AG04450 (cell line): ENCODE measurements around the gene SLC32A1. TPM values are rescaled to one million over a fixed set of nuclear protein-coding genes. Genes with fewer than 3 reads are reported as not detected.

Experiments
- CTCF ChIA-PET: fragments of 300-600, 350-600 bp; formaldehyde crosslinking; extraction: SDS; loops from one replicate; lab custom pipeline; 2022; ENCODE audit warnings: antibody characterized with exemption, inconsistent platforms; lab: Charles Lee
- POLR2A ChIA-PET: fragments of 350-600 bp; formaldehyde crosslinking; extraction: SDS; loops from one replicate; lab custom pipeline; 2021; ENCODE audit warnings: antibody characterized with exemption, inconsistent platforms; lab: Yijun Ruan, JAX
- DNase-seq: peaks from one replicate; pipeline ENCODE4 v3.0.0-alpha.2; 2011; ENCODE audit warnings: low read depth, low spot score
- H3K27ac ChIP-seq: one replicate; pipeline ENCODE4 v1.5.1; 2012; ENCODE audit warnings: low read depth, low read length, control low read depth
- H3K27me3 ChIP-seq: one replicate; pipeline ENCODE4 v1.6.0; 2012; ENCODE audit warnings: low read length; ENCODE audit not compliant: control insufficient read depth, insufficient read depth
- H3K4me3 ChIP-seq: 2 replicates; pipeline ENCODE4 v1.5.1; 2011; ENCODE audit warnings: mild to moderate bottlenecking, low read depth, low read length, control low read depth
- H3K9me3 ChIP-seq: 2 replicates; pipeline ENCODE4 v1.5.1; 2012; ENCODE audit warnings: low read length; ENCODE audit not compliant: control insufficient read depth, insufficient read depth
- polyA plus RNA-seq: library from polyadenylated mRNA; depleted of rRNA; stranded (reverse); fragments of >200 nt; gene quantifications from 2 replicates; pipeline ENCODE4 v1.2.3, GENCODE V29; 2011
- TF ChIP-seq, protein P1 (sequence below): IDR thresholded peaks from 2 replicates; pipeline ENCODE4 v1.5.1; 2011; ENCODE audit warnings: low read depth, low read length, control low read depth, inconsistent platforms

Gene SLC32A1
- polyA plus RNA-seq, 1 experiment = not detected

DNA sequence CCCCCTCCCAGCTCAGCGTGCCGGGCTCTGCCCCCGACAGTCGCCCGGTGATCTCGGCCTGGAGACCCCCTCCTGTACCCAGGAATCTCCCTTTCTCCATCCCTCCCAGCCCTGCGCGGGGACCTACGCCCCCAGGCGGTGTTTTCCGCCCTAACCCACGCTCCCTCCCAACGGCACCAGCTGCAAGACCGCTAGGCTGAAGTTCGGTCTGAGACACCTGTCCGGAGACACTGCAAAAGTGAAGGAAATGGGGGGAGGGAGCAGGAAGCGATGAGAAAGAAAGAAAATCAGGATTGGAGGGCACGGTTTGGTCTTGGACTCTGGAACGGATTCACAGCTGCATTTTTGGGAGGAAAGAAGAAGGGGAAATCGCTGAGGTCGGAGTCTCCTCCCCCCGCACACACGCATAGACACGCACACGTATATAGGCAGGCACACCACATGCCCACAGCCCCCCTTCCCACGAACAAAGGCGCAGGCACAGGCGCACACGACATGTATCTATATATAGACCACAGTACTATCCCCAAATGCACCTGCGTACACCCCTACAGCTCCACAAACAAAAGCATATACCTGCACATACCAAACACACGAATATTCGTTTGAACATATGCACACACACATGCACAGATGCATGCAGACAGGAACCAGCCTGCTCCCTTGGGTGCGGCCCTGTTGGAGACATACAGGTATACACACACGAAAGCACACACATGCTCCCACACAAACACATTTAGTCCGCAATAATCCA, 1.0 kb downstream of the SLC32A1 start:
- POLR2A ChIA-PET = interaction anchor here (0.6 kb wide), 1 partner anchor 203 kb away, joined by 6 read pairs; no protein-coding TSS in a partner anchor
- H3K27me3 ChIP-seq = peaks cover 93% of the 10 kb centered on the region
- H3K4me3 ChIP-seq = no peak overlapping the region
- peaks cover 29% of the 10 kb centered on the region; the same call in 1 of the 2 replicates for H3K9me3 ChIP-seq
- CTCF ChIA-PET = interaction anchor here (0.6 to 1.1 kb wide), 4 partner anchors 26 to 159 kb away, joined by 3 read pairs; no protein-coding TSS in a partner anchor
- DNase-seq = no peak
- H3K27ac ChIP-seq = no peak overlapping the region
- TF ChIP-seq, protein P1, sequence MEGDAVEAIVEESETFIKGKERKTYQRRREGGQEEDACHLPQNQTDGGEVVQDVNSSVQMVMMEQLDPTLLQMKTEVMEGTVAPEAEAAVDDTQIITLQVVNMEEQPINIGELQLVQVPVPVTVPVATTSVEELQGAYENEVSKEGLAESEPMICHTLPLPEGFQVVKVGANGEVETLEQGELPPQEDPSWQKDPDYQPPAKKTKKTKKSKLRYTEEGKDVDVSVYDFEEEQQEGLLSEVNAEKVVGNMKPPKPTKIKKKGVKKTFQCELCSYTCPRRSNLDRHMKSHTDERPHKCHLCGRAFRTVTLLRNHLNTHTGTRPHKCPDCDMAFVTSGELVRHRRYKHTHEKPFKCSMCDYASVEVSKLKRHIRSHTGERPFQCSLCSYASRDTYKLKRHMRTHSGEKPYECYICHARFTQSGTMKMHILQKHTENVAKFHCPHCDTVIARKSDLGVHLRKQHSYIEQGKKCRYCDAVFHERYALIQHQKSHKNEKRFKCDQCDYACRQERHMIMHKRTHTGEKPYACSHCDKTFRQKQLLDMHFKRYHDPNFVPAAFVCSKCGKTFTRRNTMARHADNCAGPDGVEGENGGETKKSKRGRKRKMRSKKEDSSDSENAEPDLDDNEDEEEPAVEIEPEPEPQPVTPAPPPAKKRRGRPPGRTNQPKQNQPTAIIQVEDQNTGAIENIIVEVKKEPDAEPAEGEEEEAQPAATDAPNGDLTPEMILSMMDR = no peak

DNA sequence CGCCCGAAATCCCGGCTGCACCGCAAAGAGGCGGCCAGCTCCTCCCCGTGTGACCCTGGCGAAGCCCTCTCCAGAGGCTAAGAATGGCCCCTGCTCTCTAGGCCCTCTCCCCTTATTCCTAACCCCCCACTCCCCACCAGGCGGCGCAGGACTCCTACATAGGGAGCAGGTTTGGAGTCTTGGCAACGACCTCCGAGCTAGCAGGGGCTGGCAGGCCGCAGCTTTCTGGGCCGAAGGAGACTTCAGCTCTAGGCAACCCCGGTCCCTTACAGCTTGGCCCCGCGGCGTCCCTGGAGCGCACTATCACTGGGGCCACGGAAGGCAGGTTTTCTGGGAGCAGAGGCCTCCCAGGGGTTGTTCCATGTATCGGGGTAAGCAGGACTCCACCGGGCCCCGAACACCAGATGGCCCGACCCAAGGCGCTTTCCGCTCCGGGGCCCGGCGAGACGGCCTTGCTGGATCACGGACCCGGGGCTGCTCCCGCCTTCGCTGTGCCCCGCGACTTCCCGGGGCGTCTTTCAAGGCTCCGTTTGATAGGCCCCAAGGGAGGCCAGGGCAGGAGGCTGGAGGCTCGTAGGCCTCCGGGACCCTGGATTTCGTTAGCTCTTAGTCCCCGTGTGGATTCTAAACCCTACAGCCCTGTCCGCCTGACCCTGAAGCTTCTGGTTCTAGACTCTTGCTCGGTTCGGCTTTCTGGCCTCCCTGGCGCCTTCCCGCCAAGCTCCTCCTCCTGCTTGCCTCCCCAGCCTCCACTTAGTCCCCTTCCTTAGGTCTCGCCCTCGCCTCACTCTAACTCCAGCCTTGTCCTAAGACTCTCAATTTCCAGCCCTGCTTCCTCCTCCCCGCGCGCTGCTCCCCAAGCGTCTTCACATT, 1.9 kb downstream of the SLC32A1 start:
- Histone ChIP-seq H3K9me3 (peaks cover 29% of the 10 kb centered on the region; the same call in 1 of the 2 replicates), H3K27ac (no peak overlapping the region), H3K4me3 (no peak overlapping the region), H3K27me3 (peaks cover 95% of the 10 kb centered on the region)
- ChIA-PET CTCF (interaction anchor here (0.9 to 1.4 kb wide), 4 partner anchors 25 to 159 kb away, joined by 3 to 4 read pairs (median 3); no protein-coding TSS in a partner anchor), POLR2A (interaction anchor here (0.6 kb wide), 1 partner anchor 203 kb away, joined by 6 read pairs; no protein-coding TSS in a partner anchor)
- no peak for DNase-seq
- TF ChIP-seq, protein P1 = peak; percentile 51

DNA sequence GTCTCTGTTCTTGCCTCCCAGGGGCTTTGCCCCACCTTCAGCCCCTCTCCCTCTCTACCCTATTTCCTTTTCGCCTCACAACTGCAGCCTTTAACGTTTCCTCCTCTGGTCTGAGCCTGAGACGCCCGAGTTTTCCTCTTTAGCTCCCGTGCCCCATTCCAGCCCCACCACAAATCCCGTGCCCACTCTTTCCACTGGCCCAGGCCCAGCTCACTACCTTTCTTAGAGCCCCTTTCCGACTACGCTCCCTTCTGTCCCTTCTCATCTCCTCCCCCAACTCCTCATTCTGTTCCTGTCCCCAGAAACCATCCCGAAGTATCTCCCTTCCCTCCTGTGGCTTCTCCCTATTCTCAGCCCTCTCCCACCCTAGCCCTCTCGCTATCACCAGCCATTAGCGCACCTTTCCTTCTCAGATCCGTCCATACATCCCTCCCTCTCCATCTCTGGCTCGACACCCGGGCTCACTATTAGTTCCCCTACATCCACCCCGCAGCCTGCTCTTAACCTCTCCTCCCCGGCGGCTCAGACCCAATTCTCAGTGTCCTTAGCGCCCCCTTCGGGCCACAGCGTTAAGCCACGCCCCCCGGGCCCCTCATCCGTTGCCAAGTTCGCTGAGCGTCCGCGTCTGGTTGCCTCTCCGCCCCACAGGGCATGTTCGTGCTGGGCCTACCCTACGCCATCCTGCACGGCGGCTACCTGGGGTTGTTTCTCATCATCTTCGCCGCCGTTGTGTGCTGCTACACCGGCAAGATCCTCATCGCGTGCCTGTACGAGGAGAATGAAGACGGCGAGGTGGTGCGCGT, 2.7 kb downstream of the SLC32A1 start:
- peaks cover 29% of the 10 kb centered on the region; the same call in 1 of the 2 replicates for H3K9me3 ChIP-seq
- no peak for DNase-seq
- CTCF ChIA-PET = interaction anchor here (1.4 kb wide), 1 partner anchor 26 kb away, joined by 4 read pairs; no protein-coding TSS in a partner anchor
- H3K27me3 ChIP-seq = peaks cover 97% of the 10 kb centered on the region
- TF ChIP-seq, protein P1 = 0 out of 2 replicates have a peak, but pooled peaks have one; percentile 7
- H3K27ac ChIP-seq = no peak overlapping the region
- no peak overlapping the region for H3K4me3 ChIP-seq
- POLR2A ChIA-PET = no interaction called here

DNA sequence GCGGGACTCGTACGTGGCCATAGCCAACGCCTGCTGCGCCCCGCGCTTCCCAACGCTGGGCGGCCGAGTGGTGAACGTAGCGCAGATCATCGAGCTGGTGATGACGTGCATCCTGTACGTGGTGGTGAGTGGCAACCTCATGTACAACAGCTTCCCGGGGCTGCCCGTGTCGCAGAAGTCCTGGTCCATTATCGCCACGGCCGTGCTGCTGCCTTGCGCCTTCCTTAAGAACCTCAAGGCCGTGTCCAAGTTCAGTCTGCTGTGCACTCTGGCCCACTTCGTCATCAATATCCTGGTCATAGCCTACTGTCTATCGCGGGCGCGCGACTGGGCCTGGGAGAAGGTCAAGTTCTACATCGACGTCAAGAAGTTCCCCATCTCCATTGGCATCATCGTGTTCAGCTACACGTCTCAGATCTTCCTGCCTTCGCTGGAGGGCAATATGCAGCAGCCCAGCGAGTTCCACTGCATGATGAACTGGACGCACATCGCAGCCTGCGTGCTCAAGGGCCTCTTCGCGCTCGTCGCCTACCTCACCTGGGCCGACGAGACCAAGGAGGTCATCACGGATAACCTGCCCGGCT, 3.4 kb downstream of the SLC32A1 start:
- Histone ChIP-seq H3K27me3 (peaks cover 93% of the 10 kb centered on the region), H3K4me3 (no peak overlapping the region), H3K9me3 (peaks cover 29% of the 10 kb centered on the region; the same call in 1 of the 2 replicates), H3K27ac (no peak overlapping the region)
- ChIA-PET POLR2A (no interaction called here), CTCF (no interaction called here)
- TF ChIP-seq, protein P1 = no peak
- DNase-seq = no peak
